ENCODE data around the gene PRSS27. TPM values are rescaled to one million over a fixed set of nuclear protein-coding genes. Genes with fewer than 3 reads are reported as not detected.

The PRSS27 gene
- total RNA-seq, 1 donor from 2014 or later, result 2.3 TPM

DNA sequence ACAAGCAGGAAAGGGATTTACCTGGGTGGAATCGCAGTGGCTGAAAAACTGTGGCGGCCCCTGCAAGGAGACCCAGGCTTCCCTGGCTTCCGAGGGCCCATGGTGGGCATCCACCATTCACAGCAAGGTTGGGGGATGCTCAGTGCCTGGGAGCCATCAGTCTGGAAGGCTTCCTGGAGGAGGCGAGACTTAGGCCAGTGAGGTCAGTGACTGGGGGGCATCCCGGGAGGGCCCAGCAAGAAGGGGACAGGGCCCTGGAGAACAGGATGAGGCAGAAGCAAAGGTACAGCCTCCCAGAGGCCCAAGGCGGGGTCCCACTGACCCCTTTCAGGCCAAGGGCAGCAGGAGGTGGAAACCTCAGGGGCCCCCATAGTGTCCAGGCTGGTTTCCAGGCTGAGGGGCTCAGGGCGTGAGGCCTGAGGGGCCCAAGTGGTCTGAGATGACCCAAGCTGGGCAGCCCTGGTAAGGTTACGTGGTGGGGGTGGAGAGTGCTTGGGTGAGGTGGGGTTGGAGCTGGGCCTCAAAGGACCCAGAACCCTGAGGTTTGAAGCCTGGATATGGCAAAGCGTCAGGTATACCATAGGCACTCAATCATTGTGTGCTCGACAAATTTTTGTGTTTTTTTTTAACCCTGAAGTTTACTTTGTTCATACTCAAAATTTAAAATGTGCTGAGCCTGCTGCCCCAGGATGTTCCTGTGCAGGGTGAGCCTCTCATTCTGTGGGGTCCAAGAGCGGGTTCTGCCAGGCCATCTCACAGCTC is 16.6 kb upstream of the PRSS27 start:
- H2AFZ ChIP-seq (ENCODE audit: low read depth, low read length), result no peak overlapping the region
- no peaks in the 10 kb centered on the region for H3K36me3 ChIP-seq (ENCODE audit: insufficient read depth, low read length)
- DNase-seq (ENCODE audit: low read depth), result no peak
- Mint-ChIP-seq H3K36me3 (ENCODE audit: low read depth, unreplicated experiment) (peaks cover 5% of the 10 kb centered on the region), H3K27me3 (ENCODE audit: low read depth, unreplicated experiment) (peaks cover 2% of the 10 kb centered on the region), H3K27ac (ENCODE audit: unreplicated experiment) (no peak overlapping the region), H3K4me1 (ENCODE audit: low read depth, unreplicated experiment) (no peaks in the 10 kb centered on the region), H3K4me3 (ENCODE audit: unreplicated experiment) (no peak overlapping the region), H3K9me3 (ENCODE audit: unreplicated experiment) (no peaks in the 10 kb centered on the region)
- H3K27me3 ChIP-seq (ENCODE audit: insufficient read depth, low read length), result no peaks in the 10 kb centered on the region
- no peak overlapping the region for H3K27ac ChIP-seq (ENCODE audit: low read depth, low read length)
- no peaks in the 10 kb centered on the region for H3K9me3 ChIP-seq (ENCODE audit: insufficient read depth, low read depth, low read length)
- no peak overlapping the region for H3K4me3 ChIP-seq (ENCODE audit: insufficient read depth, low read depth, low read length)
- TF ChIP-seq, protein P1, sequence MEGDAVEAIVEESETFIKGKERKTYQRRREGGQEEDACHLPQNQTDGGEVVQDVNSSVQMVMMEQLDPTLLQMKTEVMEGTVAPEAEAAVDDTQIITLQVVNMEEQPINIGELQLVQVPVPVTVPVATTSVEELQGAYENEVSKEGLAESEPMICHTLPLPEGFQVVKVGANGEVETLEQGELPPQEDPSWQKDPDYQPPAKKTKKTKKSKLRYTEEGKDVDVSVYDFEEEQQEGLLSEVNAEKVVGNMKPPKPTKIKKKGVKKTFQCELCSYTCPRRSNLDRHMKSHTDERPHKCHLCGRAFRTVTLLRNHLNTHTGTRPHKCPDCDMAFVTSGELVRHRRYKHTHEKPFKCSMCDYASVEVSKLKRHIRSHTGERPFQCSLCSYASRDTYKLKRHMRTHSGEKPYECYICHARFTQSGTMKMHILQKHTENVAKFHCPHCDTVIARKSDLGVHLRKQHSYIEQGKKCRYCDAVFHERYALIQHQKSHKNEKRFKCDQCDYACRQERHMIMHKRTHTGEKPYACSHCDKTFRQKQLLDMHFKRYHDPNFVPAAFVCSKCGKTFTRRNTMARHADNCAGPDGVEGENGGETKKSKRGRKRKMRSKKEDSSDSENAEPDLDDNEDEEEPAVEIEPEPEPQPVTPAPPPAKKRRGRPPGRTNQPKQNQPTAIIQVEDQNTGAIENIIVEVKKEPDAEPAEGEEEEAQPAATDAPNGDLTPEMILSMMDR (IDR thresholded peaks at IDR 0.05; ENCODE audit: insufficient read depth, low read depth, low read length), result no peak
- TF ChIP-seq EZH2 (IDR thresholded peaks at IDR 0.05; ENCODE audit: insufficient read depth, low read length), result no peak
- no peaks in the 10 kb centered on the region for H4K20me1 ChIP-seq (ENCODE audit: insufficient read depth, low read length)
- no peaks in the 10 kb centered on the region for H3K4me1 ChIP-seq (ENCODE audit: insufficient read depth, low read length)
- H3K79me2 ChIP-seq (ENCODE audit: insufficient read depth, low read length), result no peaks in the 10 kb centered on the region
- no peak for FAIRE-seq
- no peak overlapping the region for H3K9ac ChIP-seq (ENCODE audit: low read length)
- H3K4me2 ChIP-seq (ENCODE audit: low read length), result no peak overlapping the region

DNA sequence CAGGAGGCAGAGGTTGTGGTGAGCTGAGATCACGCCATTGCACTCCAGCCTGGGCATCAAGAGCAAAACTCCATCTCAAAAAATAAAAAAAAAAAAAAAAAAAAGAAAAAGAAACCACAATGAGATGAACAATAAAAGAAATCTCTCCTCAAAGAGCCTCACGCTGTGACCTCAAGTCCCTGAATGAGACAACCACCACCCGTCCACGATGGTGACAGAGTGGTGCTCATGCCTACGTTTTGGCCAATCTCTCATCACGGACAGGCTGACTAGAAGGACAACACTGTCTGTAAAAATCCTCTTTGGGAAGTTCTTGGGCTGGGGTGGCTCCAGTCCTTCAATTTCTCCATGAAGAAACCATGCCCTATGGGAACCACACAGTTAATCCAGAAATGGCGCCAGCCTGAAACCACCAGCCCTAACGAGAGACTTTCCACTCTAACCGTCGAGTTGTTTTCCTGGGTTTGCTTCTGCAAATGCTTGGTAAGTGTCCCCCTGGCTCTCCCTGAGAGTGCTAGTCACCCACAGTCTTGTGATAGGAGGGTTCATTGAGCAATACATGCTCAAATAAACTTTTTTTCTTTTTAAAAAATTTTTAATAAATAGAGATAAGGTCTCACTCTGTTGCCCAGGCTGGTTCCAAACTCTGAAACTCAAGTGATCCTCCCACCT is 15.0 kb upstream of the PRSS27 start:
- DNase-seq (ENCODE audit: low read depth), result no peak
- H3K9me3 Mint-ChIP-seq (ENCODE audit: unreplicated experiment), result no peaks in the 10 kb centered on the region
- H3K79me2 ChIP-seq (ENCODE audit: insufficient read depth, low read length), result no peaks in the 10 kb centered on the region
- H3K9ac ChIP-seq (ENCODE audit: low read length), result no peak overlapping the region
- H2AFZ ChIP-seq (ENCODE audit: low read depth, low read length), result no peak overlapping the region
- H3K27ac ChIP-seq (ENCODE audit: low read depth, low read length), result no peak overlapping the region
- no peak overlapping the region for H3K4me3 Mint-ChIP-seq (ENCODE audit: unreplicated experiment)
- H3K4me1 ChIP-seq (ENCODE audit: insufficient read depth, low read length), result no peaks in the 10 kb centered on the region
- no peak for TF ChIP-seq EZH2 (IDR thresholded peaks at IDR 0.05; ENCODE audit: insufficient read depth, low read length)
- TF ChIP-seq, protein P1 (IDR thresholded peaks at IDR 0.05; ENCODE audit: insufficient read depth, low read depth, low read length), result no peak
- H4K20me1 ChIP-seq (ENCODE audit: insufficient read depth, low read length), result no peaks in the 10 kb centered on the region
- H3K4me2 ChIP-seq (ENCODE audit: low read length), result no peak overlapping the region
- no peak overlapping the region for H3K4me3 ChIP-seq (ENCODE audit: insufficient read depth, low read depth, low read length)
- H3K36me3 Mint-ChIP-seq (ENCODE audit: low read depth, unreplicated experiment), result no peaks in the 10 kb centered on the region
- FAIRE-seq, result no peak
- H3K27ac Mint-ChIP-seq (ENCODE audit: unreplicated experiment), result no peak overlapping the region
- H3K4me1 Mint-ChIP-seq (ENCODE audit: low read depth, unreplicated experiment), result no peaks in the 10 kb centered on the region
- H3K27me3 Mint-ChIP-seq (ENCODE audit: low read depth, unreplicated experiment), result no peaks in the 10 kb centered on the region
- no peaks in the 10 kb centered on the region for H3K9me3 ChIP-seq (ENCODE audit: insufficient read depth, low read depth, low read length)
- no peaks in the 10 kb centered on the region for H3K27me3 ChIP-seq (ENCODE audit: insufficient read depth, low read length)
- H3K36me3 ChIP-seq (ENCODE audit: insufficient read depth, low read length), result no peaks in the 10 kb centered on the region

GRCh38 chr16:2728034-2728433 is 8.0 kb upstream of the PRSS27 start:
- Histone ChIP-seq H3K79me2 (ENCODE audit: insufficient read depth, low read length) (no peaks in the 10 kb centered on the region), H3K4me2 (ENCODE audit: low read length) (no peak overlapping the region), H3K9ac (ENCODE audit: low read length) (no peak overlapping the region), H3K4me3 (ENCODE audit: insufficient read depth, low read depth, low read length) (no peak overlapping the region), H3K36me3 (ENCODE audit: insufficient read depth, low read length) (no peaks in the 10 kb centered on the region), H3K4me1 (ENCODE audit: insufficient read depth, low read length) (no peaks in the 10 kb centered on the region), H3K9me3 (ENCODE audit: insufficient read depth, low read depth, low read length) (no peaks in the 10 kb centered on the region), H3K27me3 (ENCODE audit: insufficient read depth, low read length) (no peaks in the 10 kb centered on the region), H3K27ac (ENCODE audit: low read depth, low read length) (no peak overlapping the region), H4K20me1 (ENCODE audit: insufficient read depth, low read length) (no peaks in the 10 kb centered on the region), H2AFZ (ENCODE audit: low read depth, low read length) (no peak overlapping the region)
- no peaks in the 10 kb centered on the region for H3K9me3 Mint-ChIP-seq (ENCODE audit: unreplicated experiment)
- peaks cover 10% of the 10 kb centered on the region for H3K27me3 Mint-ChIP-seq (ENCODE audit: low read depth, unreplicated experiment)
- H3K27ac Mint-ChIP-seq (ENCODE audit: unreplicated experiment), result no peak overlapping the region
- TF ChIP-seq, protein P1 (IDR thresholded peaks at IDR 0.05; ENCODE audit: insufficient read depth, low read depth, low read length), result no peak
- TF ChIP-seq EZH2 (IDR thresholded peaks at IDR 0.05; ENCODE audit: insufficient read depth, low read length), result no peak
- no peak for FAIRE-seq
- DNase-seq (ENCODE audit: low read depth), result no peak
- H3K36me3 Mint-ChIP-seq (ENCODE audit: low read depth, unreplicated experiment), result no peaks in the 10 kb centered on the region
- H3K4me1 Mint-ChIP-seq (ENCODE audit: low read depth, unreplicated experiment), result no peaks in the 10 kb centered on the region
- no peak overlapping the region for H3K4me3 Mint-ChIP-seq (ENCODE audit: unreplicated experiment)

All from astrocyte (in vitro differentiated cells and primary cell).